Thyroid gland (tissue), 4 donors: Measurements from ENCODE around the gene C13orf46. TPM values are rescaled to one million over a fixed set of nuclear protein-coding genes. Genes with fewer than 3 reads are reported as not detected.

ENCODE experiments used
- DNase-seq, 2 donors: peaks; one replicate each; pipeline ENCODE4 v3.0.0-alpha.2; 2019
- H3K27ac ChIP-seq, 3 donors: fragments of 200-600 bp; sonication (generic); 1 replicate in 2 of 3; 2 replicates in 1 of 3; pipeline ENCODE4 v1.5.1; 2016 to 2019; ENCODE audit warnings: mild to moderate bottlenecking in 1 of 3, moderate library complexity in 1 of 3
- H3K27me3 ChIP-seq: fragments of 200-600 bp; sonication (generic); one replicate; pipeline ENCODE4 v1.5.1; 2019
- H3K36me3 ChIP-seq, 2 donors: fragments of 200-600 bp; sonication (generic); one replicate each; pipeline ENCODE4 v1.5.1; 2016 to 2019
- H3K4me1 ChIP-seq, 2 donors: fragments of 200-600 bp; sonication (generic); one replicate each; pipeline ENCODE4 v1.5.1; 2017 to 2019
- H3K4me3 ChIP-seq, 3 donors: fragments of 200-600 bp; sonication (generic); replicated peaks in 1 of 3; 1 replicate in 2 of 3; 2 replicates in 1 of 3; pipeline ENCODE4 v1.5.1; 2016; ENCODE audit warnings: mild to moderate bottlenecking in 1 of 3
- H3K9me3 ChIP-seq: fragments of 200-600 bp; sonication (generic); one replicate; pipeline ENCODE4 v1.5.1; 2017
- POLR2A ChIP-seq, 2 donors: fragments of 450-650 bp; IDR thresholded peaks; one replicate each; pipeline ENCODE4 v1.6.1; 2017; ENCODE audit warnings: antibody characterized with exemption in 2 of 2, mild to moderate bottlenecking in 2 of 2, moderate library complexity in 1 of 2
- WGBS, 2 donors: methylation state at CpG; one replicate each; pipeline ENCODE4 v1.1.5; 2017; 5-methylcytosine and 5-hydroxymethylcytosine counted together
- intact Hi-C: fragments of 100-400 bp; cut with DNase I; formaldehyde crosslinking; loops from one replicate; pipeline ENCODE4 v1.15.1; 2023
- total RNA-seq, 4 donors: library from RNA; depleted of rRNA; stranded (reverse); fragments of >200 nt; gene quantifications; one replicate each; pipeline ENCODE4 v1.2.3, GENCODE V29; 2016
- TF ChIP-seq, protein P1 (sequence below), 6 experiments: fragments of 200-600 bp in 3 of 6; fragments of 450-650 bp in 3 of 6; sonication (generic) in 3 of 6; IDR thresholded peaks; one replicate each; pipeline ENCODE4 v1.5.1; 2016 to 2019; ENCODE audit warnings: antibody characterized with exemption in 6 of 6, mild to moderate bottlenecking in 2 of 6, inconsistent platforms in 1 of 6, moderate library complexity in 1 of 6

Gene C13orf46
- total RNA-seq, 4 donors from 2014 or later = 0.67 to 9.4 (median 4.3) TPM

DNA sequence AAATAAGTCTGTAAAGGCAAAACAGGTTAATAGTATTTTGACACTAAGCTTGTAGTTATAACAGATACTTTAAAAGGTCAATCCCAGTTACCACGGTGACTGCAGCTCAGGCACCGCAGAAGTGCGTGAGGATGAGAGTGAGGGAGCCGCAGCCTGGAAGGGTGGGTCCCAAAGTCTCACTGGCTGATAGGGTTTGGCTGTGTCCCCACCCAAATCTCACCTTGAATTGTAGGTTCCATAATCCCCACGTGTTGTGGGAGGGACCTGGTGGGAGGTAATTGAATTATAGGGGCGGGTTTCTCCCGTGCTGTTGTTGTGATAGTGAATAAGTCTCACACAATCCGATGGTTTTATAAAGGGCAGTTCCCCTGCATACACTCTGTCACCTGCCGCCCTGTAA is 70.0 kb downstream of the C13orf46 start:
- Histone ChIP-seq H3K9me3 (no peaks in the 10 kb centered on the region), H3K27ac (no peak overlapping the region), H3K4me3 (no peak overlapping the region), H3K36me3 (no peaks in the 10 kb centered on the region), H3K27me3 (no peaks in the 10 kb centered on the region), H3K4me1 (peaks cover 4 to 7% of the 10 kb centered on the region in 2 donors)
- TF ChIP-seq, protein P1, sequence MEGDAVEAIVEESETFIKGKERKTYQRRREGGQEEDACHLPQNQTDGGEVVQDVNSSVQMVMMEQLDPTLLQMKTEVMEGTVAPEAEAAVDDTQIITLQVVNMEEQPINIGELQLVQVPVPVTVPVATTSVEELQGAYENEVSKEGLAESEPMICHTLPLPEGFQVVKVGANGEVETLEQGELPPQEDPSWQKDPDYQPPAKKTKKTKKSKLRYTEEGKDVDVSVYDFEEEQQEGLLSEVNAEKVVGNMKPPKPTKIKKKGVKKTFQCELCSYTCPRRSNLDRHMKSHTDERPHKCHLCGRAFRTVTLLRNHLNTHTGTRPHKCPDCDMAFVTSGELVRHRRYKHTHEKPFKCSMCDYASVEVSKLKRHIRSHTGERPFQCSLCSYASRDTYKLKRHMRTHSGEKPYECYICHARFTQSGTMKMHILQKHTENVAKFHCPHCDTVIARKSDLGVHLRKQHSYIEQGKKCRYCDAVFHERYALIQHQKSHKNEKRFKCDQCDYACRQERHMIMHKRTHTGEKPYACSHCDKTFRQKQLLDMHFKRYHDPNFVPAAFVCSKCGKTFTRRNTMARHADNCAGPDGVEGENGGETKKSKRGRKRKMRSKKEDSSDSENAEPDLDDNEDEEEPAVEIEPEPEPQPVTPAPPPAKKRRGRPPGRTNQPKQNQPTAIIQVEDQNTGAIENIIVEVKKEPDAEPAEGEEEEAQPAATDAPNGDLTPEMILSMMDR (IDR thresholded peaks at IDR 0.05) = no peak
- no peak for TF ChIP-seq POLR2A (IDR thresholded peaks at IDR 0.05)
- WGBS, 2 donors = 86 to 89% methylated on average over 9 of the region's 9 CpGs
- intact Hi-C loops = no loop called here
- no peak for DNase-seq

Other genes with a start within 250 kb of the C13orf46 start
- gene TMEM255B, start 214.8 kb downstream of the C13orf46 start, total RNA-seq = 1 to 10 TPM; 6.1 to 9.2 (median 8.3) TPM
- 100 to 1,000 TPM; 145 to 197 (median 173) TPM for gene GAS6, start 110.0 kb downstream of the C13orf46 start, total RNA-seq
- 10 to 100 TPM; 22.3 to 32.3 (median 25.5) TPM for gene RASA3, start 158.5 kb upstream of the C13orf46 start, total RNA-seq
- not detected for gene CFAP97D2, start 205.2 kb upstream of the C13orf46 start, total RNA-seq